ENCODE data around the gene ADD1.

Gene ADD1

DNA sequence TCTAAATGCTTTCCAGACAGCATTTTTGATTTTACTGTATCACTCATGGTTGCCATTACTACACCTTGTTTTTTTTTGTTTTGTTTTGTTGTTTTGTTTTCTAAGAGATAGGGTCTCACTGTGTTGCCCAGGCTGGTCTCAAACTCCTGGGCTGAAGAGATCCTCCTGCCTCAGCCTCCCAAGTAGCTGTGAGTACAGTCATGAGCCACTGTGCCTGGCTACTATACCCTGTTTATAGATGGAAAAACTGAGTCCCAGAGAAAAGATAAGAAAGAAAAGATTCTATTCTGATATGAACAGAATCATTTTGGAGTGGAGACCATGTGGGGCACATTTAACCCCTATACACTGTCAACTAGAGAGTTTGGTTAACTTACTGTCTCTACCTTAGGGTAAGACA is 20.0 kb downstream of the ADD1 start:
- TF ChIP-seq, protein P1, sequence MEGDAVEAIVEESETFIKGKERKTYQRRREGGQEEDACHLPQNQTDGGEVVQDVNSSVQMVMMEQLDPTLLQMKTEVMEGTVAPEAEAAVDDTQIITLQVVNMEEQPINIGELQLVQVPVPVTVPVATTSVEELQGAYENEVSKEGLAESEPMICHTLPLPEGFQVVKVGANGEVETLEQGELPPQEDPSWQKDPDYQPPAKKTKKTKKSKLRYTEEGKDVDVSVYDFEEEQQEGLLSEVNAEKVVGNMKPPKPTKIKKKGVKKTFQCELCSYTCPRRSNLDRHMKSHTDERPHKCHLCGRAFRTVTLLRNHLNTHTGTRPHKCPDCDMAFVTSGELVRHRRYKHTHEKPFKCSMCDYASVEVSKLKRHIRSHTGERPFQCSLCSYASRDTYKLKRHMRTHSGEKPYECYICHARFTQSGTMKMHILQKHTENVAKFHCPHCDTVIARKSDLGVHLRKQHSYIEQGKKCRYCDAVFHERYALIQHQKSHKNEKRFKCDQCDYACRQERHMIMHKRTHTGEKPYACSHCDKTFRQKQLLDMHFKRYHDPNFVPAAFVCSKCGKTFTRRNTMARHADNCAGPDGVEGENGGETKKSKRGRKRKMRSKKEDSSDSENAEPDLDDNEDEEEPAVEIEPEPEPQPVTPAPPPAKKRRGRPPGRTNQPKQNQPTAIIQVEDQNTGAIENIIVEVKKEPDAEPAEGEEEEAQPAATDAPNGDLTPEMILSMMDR (IDR thresholded peaks at IDR 0.05; ENCODE audit: insufficient read depth, low read depth, low read length, missing control alignments), result no peak
- DNase-seq (ENCODE audit: low read depth), result no peak
- H3K4me3 ChIP-seq (ENCODE audit: low read length), result no peak overlapping the region

DNA sequence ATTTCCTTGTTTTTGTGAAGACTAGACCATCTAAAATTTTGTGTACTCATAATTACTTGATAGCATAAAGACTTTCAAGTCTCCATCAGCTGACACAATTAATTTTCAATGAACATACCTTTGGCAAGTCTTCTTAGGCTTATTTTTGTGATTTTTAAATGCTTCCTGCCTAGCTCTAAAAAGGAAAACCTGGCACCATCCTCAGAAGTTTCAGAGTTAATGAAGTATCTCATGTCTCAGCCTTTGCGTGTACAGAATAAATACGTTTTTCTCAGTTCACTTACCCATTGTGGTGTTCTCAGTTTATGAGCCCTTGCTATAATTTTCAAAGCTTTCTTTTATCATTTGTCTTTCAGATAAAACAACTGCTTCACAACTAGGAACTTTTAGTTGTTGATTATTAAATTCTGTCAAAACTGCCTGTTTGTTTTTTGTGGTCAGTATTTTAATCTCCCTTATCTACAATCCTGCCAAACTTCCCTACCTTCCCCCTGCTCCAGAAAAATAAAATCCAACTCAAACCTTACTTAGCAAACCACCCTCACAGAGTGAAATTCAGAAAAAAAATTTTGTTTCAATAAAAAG is 21.6 kb downstream of the ADD1 start:
- no peak overlapping the region for H3K4me3 ChIP-seq (ENCODE audit: low read length)
- TF ChIP-seq, protein P1 (IDR thresholded peaks at IDR 0.05; ENCODE audit: insufficient read depth, low read depth, low read length, missing control alignments), result no peak
- DNase-seq (ENCODE audit: low read depth), result no peak

DNA sequence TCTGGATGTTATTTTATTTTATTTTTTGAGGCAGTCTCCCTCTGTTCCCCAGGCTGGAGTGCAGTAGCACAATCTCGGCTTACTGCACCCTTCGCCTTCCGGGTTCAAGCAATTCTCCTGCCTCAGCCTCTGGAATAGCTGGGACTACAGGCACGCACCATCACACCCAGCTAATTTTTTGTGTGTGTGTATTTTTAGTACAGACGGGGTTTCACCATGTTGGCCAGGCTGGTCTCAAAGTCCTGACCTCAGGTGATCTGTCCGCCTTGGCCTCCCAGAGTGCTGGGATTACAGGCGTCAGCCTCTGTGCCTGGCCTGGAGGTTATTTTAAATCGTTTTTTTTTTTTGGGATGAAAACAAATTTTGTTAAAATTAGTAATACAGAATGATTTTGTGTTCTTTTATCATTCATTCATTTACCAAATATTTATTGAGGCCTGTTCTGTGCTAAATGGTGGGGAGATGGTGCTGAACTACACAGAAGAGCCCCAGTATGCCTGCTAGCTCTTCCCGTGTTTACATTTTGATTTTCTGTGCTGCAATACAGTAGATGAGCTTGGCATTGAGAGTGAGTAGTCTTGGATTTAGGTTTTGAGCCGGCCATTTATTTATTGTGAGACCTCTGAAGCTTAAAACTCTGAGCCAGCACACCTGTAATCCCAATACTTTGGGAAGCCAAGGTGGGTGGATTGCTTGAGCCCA is 22.7 kb downstream of the ADD1 start:
- H3K4me3 ChIP-seq (ENCODE audit: low read length), result no peak overlapping the region
- TF ChIP-seq, protein P1 (IDR thresholded peaks at IDR 0.05; ENCODE audit: insufficient read depth, low read depth, low read length, missing control alignments), result no peak
- DNase-seq (ENCODE audit: low read depth), result no peak

DNA sequence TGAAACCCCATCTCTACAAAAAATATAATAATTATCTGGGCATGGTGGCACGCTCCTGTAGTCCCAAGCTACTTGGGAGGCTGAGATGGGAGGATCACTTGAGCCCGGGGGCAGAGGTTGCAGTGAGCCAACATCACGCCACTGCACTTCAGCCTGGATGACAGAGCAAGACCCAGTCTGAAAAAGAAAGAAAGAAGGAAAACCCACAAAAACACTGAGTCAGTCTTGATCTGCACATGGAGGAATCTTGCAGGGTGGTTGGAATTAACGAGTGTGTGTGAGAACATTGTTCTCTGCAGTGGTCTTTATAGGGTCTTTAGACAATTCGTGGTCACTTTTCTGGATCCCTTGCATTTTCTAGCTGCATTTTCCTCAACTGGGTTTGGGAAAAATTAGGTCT is 23.2 kb downstream of the ADD1 start:
- TF ChIP-seq, protein P1 (IDR thresholded peaks at IDR 0.05; ENCODE audit: insufficient read depth, low read depth, low read length, missing control alignments), result no peak
- DNase-seq (ENCODE audit: low read depth), result no peak
- H3K4me3 ChIP-seq (ENCODE audit: low read length), result no peak overlapping the region

DNA sequence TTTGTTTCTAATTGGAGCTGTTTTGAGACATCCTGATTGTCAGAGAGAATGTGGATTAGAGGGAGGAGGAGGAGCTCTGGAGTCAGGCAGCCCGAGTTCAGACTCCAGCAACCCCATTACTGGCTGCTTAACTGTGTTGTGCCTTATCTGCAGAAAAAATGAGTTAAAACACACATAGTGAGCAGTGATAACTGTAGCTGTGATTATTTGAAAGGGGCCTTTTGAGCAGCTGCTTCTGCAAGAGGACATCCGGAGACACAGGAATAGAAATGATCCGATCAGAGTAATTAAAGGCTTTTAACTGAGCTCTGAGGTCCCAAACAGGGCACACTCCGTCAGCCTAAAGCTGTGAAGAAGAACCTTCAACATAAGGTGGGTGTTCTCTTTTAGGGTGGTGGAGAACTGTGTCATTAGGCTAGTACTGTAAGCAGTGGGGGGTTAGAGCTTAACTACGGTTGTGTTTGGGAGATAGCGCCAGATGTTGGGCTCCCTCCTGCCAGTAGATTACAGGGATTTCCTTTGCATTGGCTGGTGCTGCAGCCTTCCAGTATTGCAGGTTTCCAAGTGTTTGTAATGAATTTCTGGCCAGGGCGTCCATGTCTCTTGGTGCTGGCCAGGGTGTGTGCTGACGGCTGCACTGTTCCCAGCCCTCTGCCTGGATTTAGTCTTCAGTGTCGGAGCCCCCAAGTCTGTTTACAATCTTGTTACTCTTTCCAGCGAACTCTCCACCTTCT is 24.3 kb downstream of the ADD1 start:
- no peak for DNase-seq (ENCODE audit: low read depth)
- TF ChIP-seq, protein P1 (IDR thresholded peaks at IDR 0.05; ENCODE audit: insufficient read depth, low read depth, low read length, missing control alignments), result no peak
- H3K4me3 ChIP-seq (ENCODE audit: low read length), result no peak overlapping the region

DNA sequence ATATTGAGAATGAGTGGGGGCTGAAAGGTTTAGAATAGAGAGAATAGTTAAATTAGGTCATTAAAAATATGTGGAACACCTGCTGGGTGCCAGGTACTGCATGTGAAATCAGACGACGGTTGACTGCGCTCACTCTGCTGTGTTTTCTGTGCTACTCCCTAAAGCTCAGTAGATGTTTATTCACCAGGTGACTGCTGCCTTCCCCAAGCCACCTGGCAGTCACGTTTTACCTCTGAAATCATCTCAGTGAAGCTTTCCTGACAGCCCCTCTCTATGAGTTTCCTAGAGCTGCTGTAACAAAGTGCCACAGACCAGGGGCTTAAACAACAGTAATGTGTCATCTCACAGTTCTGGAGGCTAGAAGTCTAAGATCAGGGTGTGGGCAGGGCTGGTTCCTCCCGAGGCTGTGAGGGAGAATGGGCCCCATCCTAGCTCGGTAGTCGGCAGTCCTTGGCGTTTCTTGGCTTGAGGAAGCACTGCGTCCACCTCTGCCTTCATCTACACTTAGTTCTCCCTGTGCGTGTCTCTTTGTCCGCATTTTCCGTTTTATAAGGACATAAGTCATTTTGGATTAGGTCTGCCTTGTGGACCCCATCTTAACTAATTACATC is 25.3 kb downstream of the ADD1 start:
- H3K4me3 ChIP-seq (ENCODE audit: low read length), result no peak overlapping the region
- DNase-seq (ENCODE audit: low read depth), result no peak
- TF ChIP-seq, protein P1 (IDR thresholded peaks at IDR 0.05; ENCODE audit: insufficient read depth, low read depth, low read length, missing control alignments), result no peak
